Measurements from ENCODE around the gene GALNTL6. TPM values are rescaled to one million over a fixed set of nuclear protein-coding genes. Genes with fewer than 3 reads are reported as not detected.

The GALNTL6 gene
- total RNA-seq, 1 experiment from 2014 or later, result not detected

- WGBS (ENCODE audit: extremely low coverage, insufficient read length, low lambda C conversion rate), result no CpG with 5 or more reads among the region's 6 CpGs
- H3K4ac ChIP-seq (ENCODE audit: low read depth, low read length), result no peak overlapping the region
- H4K5ac ChIP-seq (ENCODE audit: insufficient read length, low read depth, low read length), result no peak overlapping the region
- no peaks in the 10 kb centered on the region for H3K36me3 Mint-ChIP-seq (ENCODE audit: insufficient read depth in 1 of 3, low read depth in 3 of 3)
- H3K9ac ChIP-seq (ENCODE audit: extremely low read depth, insufficient read length, low read length), result no peak overlapping the region
- no peak overlapping the region for H3K18ac ChIP-seq (ENCODE audit: insufficient read length, low read depth, low read length)
- no peaks in the 10 kb centered on the region for H3K27me3 ChIP-seq (ENCODE audit: insufficient read depth, low read length)
- H3K56ac ChIP-seq (ENCODE audit: insufficient read length, low read depth, low read length), result no peak overlapping the region
- H3K4me1 Mint-ChIP-seq, result peaks cover 0 to 2% of the 10 kb centered on the region in 2 experiments; a peak in 1 of 4 replicates
- H3K23me2 ChIP-seq (ENCODE audit: insufficient read length, low read depth, low read length, poor library complexity, severe bottlenecking), result no peaks in the 10 kb centered on the region
- no peak for DNase-seq
- no peaks in the 10 kb centered on the region for H3K79me2 ChIP-seq (ENCODE audit: insufficient read depth, low read length)
- H4K91ac ChIP-seq (ENCODE audit: insufficient read length, low read depth, low read length), result no peak overlapping the region
- H3K14ac ChIP-seq (ENCODE audit: insufficient read depth, low read length), result no peak overlapping the region
- no peak overlapping the region for H2AK5ac ChIP-seq (ENCODE audit: insufficient read length, low read length)
- no peak overlapping the region for H2BK12ac ChIP-seq (ENCODE audit: insufficient read length, low read depth, low read length)
- no peaks in the 10 kb centered on the region for H3K9me3 Mint-ChIP-seq
- H4K20me1 ChIP-seq (ENCODE audit: control insufficient read depth, insufficient read depth, insufficient read length), result no peaks in the 10 kb centered on the region
- no peak overlapping the region for H3K23ac ChIP-seq (ENCODE audit: insufficient read length, low read depth, low read length)
- H3K27ac Mint-ChIP-seq, result no peak overlapping the region
- H2BK20ac ChIP-seq (ENCODE audit: low read depth, low read length, poor library complexity, severe bottlenecking), result no peak overlapping the region
- TF ChIP-seq CTCF (conservative IDR thresholded peaks at IDR 0.05), result no peak
- no peak overlapping the region for H2BK5ac ChIP-seq (ENCODE audit: insufficient read length, low read length)
- H2AFZ ChIP-seq (ENCODE audit: low read length), result no peak overlapping the region
- no peaks in the 10 kb centered on the region for H3K27me3 Mint-ChIP-seq (ENCODE audit: low read depth)
- H2BK15ac ChIP-seq (ENCODE audit: low read depth, low read length), result no peak overlapping the region
- H3K79me1 ChIP-seq (ENCODE audit: insufficient read depth, low read depth, low read length, poor library complexity, severe bottlenecking), result no peaks in the 10 kb centered on the region
- H3K4me3 Mint-ChIP-seq, result no peak overlapping the region
- no peak overlapping the region for H4K8ac ChIP-seq (replicated peaks; ENCODE audit: insufficient read length, low read depth, low read length)
- H3K9me3 ChIP-seq (ENCODE audit: control insufficient read depth, low read depth, low read length), result no peaks in the 10 kb centered on the region
- H3K4me1 ChIP-seq (ENCODE audit: insufficient read depth, low read length), result no peaks in the 10 kb centered on the region
- no peak overlapping the region for H3K4me2 ChIP-seq (ENCODE audit: insufficient read depth, insufficient read length, low read length)
- no peak overlapping the region for H3T11ph ChIP-seq (ENCODE audit: low read length)
- H2BK120ac ChIP-seq (ENCODE audit: low read depth, low read length, poor library complexity, severe bottlenecking), result no peak overlapping the region
- H3K27ac ChIP-seq (ENCODE audit: insufficient read length, low read depth, low read length), result no peak overlapping the region
These were observed 375.2 kb downstream of the GALNTL6 start for GRCh38 chr4:172188248-172188988.
